ENCODE data around the gene TIMM10B.
"Not testable (repeated sequence)": the region's sequence is repeated elsewhere in the genome, so short reads cannot be mapped to it uniquely, and the experiment has no call there.

TIMM10B gene

DNA sequence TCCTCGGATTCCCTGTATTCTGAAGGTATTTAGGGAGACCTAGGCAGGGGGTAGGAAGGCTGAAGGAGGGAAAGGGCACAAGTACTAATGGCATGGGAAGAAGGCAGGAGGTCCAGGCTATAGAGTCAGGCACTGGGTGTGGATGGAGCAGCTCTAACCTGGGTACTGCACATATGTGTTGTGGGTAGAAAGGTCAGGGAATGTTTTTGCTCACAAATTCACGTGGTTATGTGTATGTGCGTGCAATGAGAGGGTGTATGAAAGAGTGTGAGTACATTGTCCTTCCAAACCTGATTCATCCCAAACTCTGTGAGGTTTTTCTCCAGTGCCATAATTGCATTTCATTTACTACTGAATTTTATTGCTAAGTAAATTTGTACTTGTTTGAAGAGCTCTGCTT, 39.0 kb downstream of the TIMM10B start:
- DNase-seq: no peak

DNA sequence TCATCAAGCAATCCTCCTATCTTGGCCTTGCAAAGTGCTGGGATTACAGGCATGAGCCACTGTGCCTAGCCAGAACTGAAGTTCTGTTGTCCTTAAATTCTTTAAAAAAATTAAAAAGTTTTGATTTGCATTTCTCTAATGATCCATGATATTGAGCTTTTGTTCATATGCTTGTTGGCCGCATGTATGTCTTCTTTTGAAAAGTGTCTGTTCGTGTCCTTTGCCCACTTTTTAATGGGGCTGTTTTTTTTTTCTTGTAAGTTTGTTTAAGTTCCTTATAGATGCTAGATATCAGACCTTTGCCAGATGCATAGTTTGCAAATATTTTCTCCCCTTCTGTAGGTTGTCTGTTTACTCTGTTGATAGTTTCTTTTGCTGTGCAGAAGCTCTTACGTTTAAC, 40.6 kb downstream of the TIMM10B start:
- DNase-seq: not testable (repeated sequence)

DNA sequence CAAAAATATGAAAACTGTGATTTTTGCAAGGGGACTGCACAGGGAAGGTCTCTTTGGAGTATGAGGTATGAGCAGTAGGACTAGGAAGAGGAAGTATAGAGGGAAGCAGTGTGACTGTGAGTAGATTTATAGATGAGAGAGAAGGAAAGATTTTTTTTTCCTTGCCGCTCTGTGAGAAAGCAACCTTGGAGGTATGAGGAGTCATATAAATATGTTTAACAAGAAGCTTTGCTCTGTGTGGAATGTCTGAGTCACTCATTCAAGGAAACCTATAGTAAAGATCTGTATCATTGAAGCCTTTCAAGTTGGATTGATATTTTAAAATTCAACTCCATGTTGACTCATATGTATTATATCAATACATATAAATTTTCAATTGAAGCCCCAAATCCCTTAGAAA, 42.0 kb downstream of the TIMM10B start:
- peak; percentile 13 for DNase-seq

DNA sequence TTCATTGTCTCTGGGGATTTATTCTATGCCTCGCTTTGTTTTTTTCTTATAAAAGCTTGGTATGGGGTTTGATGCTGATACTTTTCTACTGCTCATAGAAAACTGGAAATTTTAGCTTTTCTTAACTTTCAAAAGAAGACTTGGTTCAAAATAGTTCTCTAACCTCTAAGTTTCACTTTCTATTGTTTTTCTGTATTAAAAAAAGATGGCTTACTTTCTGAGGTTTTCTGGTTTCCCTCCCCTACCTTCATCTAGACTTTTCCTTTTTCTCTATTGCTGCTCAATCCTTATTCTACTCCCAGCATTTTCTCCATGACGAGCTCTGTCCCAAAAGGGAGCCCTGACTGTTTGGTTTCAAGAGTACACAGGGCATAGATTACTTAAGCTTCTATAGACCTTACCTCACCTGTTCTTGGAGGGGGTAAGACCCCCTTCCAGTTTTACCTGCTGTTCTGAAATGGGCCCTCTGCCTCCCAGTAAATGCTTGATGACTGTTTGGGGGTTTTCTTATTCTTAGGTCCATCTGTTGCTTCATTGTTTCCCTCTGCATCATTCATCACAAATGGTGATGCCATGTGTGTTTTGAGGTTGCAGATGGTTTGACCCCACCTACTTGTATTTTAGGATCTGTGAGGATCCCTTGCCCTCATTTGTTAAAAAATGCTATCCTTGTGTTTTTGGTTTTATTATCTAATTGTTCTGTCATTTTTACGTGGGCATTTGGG, 45.3 kb downstream of the TIMM10B start:
- no peak for DNase-seq

DNA sequence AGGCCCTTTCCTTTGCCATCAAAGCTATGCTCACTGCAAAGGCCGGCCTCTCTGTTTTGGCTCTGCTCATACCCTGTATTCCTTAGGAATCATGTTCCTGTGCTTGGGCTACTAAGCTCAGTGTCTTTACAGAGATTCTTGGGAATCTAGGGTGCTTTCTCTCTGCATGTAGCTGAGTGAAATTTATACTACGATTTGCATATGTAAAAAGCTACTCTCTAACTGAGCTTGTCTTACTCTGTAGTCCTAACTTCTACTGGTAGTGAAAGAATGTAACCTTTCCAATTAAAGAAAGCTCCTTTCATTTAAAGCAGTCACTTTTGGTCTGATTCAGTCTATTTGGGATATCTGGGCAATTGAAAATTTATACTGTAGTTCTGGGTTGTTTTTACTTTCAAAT, 48.0 kb downstream of the TIMM10B start:
- DNase-seq: no peak

DNA sequence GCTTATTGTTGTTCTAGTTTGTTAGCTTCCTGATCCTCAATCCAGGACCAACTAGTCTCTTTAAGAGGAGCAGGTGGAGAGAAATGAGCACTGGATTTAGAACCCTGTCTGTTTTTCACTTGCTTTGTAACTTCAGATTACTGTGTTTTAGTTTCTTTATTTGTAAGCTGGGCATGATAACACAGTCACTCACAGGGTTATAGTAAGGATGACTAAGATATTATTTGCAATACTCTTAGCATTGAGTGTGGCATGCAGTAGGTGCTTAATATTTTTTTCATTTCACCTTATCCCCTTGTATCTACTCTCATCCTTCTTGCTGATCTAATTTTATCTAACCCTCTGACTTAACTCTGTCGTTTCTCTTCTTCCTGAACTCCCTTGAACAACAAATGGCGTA, 49.5 kb downstream of the TIMM10B start:
- DNase-seq: no peak

DNA sequence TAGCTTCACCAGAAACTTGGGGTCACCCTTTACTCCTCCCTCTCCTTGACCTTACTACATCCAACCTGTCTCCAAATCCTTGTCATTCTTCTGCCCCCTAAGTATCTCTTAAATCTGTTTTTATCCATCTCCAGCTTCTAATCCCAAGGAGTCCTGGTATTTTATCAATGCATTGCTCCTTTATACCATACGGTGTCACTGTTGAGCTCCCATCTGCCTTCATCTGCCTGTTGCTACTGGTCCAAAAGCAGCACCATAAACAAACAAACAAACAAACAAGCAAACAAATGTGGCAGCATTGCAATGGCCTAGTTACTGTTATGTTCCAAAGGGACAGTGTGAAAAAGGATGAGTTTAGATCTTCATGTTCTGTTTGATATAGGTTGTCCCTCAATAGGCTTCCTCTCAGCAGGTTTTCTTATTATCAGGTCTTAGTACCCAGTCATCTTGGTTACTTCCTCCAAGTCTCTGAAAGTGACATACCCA, 50.0 kb downstream of the TIMM10B start:
- DNase-seq: peak; percentile 49

Measured in activated CD4-positive, alpha-beta T cell treated with anti-CD3 and anti-CD28 coated beads, Interleukin-10, Interleukin-2, amounts not matched to agents 100 ng/mL and 50 ng/mL, durations not matched to agents 16 hours and 8 hours (primary cell).